Epithelial cell of prostate (primary cell): ENCODE measurements around the gene ERF.
A peak's percentile ranks its signal among the peaks of the same experiment; 100 is the strongest.

Experiments
- DNase-seq: peaks from one replicate; pipeline ENCODE4 v3.0.0-alpha.2; 2011; ENCODE audit warnings: low read depth, low spot score
- H3K27ac ChIP-seq: fragments of 450-650 bp; 2 replicates; pipeline ENCODE4 v1.5.1; 2017; ENCODE audit warnings: mild to moderate bottlenecking

ERF gene

DNA sequence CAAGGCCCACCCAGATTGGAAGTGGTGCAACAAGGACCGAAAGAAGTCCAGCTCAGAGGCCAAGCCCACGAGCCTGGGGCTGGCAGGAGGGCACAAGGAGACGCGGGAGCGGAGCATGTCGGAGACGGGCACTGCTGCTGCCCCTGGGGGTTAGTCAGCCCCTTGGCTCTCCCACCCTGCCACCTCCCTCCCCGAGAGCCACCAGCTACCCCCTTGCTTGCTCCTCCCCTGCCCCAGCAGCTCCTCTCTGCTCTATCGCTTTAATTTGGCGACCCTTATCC lies 32.8 kb upstream of the ERF start:
- DNase-seq = no peak
- H3K27ac ChIP-seq = no peak overlapping the region

DNA sequence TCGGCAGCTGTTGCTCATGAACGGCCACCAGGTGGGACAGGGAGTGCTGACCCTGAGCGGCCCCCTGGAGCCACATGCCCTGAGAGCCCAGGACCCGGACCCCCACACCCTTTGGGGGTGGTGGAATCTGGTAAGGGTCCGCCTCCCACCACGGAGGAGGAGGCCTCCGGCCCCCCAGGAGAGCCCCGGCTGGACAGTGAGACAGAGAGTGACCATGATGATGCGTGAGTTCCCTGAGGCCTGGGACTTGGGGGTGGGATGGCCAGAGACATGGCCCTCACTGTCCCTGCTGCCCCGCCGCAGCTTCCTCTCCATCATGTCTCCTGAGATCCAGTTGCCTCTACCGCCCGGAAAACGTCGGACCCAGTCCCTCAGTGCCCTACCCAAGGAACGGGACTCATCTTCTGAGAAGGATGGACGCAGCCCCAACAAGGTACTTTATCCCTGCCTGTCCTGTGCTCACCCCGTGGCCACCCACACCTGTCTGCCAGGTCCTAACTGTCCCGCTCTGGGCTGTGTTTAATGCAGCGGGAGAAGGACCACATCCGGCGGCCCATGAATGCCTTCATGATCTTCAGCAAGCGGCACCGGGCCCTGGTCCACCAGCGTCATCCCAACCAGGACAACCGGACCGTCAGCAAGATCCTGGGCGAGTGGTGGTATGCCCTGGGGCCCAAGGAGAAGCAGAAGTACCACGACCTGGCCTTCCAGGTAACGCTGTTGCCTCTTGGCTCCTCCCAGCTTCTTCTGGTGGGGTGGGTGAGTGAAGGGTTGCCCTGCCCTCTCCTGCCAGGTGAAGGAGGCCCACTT lies 32.3 kb upstream of the ERF start:
- DNase-seq = no peak
- no peak overlapping the region for H3K27ac ChIP-seq

DNA sequence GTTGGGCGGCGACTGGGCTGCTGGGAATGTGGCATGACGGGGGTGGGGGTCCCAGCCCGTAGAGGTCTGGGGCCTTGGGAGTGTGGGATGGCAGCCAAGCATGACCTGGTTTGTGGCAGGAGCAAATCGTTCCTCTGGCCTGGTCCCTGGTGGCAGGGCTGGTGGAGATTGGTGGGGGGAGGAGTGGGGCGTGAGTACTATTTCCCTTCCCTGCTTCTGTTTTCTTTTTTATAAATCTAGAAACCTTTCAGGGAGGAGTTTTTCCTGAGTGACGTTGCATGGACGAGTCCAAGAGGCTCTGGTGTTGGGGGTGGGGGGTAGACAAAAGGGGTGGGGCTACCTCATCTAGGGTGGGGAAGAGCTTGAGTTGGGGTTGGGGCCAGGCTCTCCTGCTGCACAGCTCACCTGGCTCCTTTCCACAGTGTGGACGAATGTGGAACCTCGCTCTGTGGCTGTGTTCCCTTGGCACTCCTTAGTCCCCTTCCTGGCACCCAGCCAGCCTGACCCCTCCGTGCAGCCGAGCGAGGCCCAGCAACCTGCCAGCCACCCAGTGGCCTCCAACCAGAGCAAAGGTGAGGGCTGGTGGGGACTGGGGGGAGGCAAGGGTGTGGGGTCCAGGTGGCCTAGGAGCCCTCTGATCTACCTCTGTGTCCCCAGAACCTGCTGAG lies 31.6 kb upstream of the ERF start:
- DNase-seq = no peak
- H3K27ac ChIP-seq = no peak overlapping the region

DNA sequence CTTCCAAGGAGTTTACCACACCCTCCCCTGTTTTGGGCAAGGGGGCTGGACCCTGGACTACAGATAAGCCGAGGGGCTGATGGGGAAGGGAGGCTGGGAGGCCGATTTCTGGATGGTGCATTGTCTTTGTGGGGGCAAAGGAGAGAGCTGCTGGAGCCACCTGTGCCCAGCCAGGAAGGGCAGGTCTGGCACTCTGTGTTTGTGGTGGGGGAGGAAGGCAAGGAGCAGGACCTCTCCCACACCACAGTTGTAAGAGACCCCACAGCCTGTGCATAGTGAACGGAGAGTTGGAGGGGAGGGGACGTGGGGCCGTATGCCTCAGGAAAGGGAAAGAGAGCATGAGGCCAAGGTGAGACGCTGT lies 31.0 kb upstream of the ERF start:
- no peak overlapping the region for H3K27ac ChIP-seq
- no peak for DNase-seq

DNA sequence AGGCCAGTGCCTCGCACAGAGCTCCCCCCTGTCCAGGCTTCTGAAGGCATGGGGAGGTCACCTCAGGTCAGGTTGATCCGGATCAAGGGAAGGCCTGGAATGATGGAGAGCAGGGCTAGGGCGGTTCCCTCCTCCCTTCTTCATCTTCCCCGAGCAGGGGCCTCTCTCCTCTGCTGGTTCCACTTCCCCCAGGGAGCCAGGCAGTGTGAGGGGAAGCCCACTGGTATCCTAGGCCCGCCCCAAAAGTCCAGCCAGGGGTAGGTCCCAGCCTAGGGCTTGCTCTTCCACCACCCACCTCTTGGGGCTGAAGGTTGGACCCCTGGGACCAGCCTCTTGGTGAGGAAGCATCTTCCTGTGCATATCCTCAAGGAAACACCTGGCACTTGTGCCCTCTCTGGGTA lies 30.6 kb upstream of the ERF start:
- no peak for DNase-seq
- H3K27ac ChIP-seq = no peak overlapping the region

DNA sequence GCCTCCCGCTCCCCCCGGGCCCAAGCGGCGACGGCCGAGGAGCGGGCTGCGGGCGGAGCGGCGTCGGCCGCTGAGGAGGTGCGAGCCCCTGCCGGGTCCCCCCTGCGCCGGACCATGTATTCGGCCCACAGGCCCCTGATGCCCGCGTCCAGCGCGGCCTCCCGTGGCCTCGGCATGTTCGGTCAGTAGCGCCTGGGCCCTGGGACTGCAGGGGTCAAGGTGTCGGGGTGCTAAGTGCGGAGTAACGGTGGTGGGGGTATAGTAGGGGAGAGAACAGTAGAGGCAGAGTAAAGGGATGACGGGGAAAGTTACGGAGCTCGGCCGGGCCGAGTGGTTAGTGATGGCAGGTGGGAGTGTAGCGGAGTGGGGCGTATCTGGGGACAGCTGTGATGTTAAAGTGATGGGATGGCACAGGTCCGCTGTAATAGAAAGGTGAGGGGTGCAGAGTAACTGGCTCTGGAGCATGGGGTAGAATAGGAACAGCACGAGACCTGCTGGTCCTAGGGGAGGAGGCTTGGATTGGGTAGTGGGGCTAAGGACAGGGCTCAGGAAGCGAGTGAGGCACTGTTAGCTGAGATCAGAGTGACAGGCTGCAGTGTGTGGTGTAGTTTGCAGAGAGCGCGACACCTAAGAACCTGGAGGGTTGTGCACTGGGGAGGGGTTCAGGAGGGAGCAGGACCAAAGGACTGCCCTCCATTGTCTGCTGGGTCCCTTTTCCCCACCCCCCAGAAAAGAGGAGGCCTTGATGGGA lies 29.8 kb upstream of the ERF start:
- DNase-seq = no peak
- H3K27ac ChIP-seq = peak overlapping the region; percentile 86

DNA sequence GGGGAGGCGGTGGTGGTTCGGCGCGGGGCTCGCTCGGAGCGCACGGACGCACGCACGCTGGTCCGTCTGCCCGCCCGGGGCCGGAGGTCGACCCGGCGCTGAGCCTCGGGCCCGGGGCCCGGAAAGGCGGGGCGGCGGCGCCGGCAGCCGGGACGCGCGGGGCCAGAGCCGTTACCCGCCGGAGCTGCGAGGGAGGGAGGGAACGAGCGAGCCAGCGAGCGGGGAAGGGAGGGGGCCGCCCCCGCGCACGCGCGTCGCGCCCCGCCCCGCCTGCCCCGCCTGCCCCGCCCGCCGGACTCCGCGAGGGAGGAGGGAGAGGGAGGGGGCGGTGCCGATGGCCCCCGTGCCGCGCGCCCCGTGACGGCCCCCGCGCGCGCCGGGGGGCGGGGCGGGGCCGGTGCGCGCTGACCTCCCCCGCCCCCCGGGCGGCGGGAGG lies 29.2 kb upstream of the ERF start:
- peak overlapping the region; percentile 86 for H3K27ac ChIP-seq

DNA sequence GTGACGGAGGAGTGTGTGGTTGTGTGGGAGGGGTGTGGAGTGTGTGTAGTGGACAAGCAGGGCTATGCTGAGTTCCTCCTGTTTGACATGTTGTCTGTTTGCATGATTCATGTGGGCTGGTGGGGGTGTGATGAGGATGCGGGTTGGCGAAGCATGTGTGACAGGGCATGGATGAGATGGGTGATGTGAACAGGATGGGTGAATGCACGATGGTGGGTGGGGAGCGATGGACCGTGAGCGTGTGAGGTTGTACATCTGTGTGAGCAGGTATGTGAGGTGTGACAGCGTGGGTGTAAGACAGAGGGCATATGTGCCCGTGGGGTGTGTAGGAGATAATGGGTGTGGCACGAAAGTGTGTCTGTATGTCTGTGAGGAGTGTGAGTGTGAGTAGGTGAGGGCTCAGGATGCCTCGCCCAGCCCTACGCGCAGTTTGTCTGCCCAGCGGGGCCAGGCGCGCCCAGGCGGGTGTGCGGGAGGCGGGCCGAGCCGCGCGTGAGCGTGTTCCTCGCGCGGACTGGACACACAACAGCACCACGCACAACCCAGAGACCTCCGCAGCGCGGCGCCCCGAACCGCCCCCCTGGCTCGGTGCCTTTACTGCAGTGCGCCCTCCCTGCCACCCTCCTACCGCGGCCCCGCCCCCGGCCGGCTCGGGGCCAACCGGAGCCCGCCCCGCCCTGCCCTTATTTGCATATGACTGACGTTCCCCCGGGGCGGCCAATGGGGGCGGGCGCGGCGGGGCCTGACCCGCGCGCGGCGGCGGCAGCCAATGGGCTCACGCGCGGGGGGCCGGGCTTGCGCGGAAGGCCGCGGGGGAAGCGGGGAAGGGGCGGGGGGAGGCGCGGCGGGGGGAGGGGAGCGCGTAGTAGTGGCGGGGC lies 28.5 kb upstream of the ERF start:
- peak overlapping the region; percentile 86 for H3K27ac ChIP-seq
- DNase-seq = peak; percentile 80

More for the DNA sequence above, 29.2 kb upstream of the ERF start:
- DNase-seq = no peak

DNA sequence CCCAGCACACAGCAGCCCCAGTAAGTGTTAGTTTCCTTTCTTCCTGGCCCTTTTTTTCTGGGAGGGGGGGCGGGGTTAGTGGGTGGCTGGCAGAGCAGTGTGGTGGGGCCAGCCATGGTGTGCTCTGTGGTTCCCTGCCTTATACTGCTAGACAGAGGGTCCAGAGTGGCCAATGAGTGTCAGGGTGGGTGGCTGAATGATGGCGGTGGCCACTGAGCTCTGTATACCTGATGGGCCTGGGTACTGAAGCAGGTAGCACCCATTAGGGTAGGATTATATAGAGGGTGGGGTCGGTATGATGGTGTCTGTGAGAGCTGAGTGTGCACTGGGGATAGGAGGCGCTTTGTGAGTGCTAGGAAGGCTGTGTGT lies 27.9 kb upstream of the ERF start:
- H3K27ac ChIP-seq = peak overlapping the region; percentile 86
- no peak for DNase-seq

DNA sequence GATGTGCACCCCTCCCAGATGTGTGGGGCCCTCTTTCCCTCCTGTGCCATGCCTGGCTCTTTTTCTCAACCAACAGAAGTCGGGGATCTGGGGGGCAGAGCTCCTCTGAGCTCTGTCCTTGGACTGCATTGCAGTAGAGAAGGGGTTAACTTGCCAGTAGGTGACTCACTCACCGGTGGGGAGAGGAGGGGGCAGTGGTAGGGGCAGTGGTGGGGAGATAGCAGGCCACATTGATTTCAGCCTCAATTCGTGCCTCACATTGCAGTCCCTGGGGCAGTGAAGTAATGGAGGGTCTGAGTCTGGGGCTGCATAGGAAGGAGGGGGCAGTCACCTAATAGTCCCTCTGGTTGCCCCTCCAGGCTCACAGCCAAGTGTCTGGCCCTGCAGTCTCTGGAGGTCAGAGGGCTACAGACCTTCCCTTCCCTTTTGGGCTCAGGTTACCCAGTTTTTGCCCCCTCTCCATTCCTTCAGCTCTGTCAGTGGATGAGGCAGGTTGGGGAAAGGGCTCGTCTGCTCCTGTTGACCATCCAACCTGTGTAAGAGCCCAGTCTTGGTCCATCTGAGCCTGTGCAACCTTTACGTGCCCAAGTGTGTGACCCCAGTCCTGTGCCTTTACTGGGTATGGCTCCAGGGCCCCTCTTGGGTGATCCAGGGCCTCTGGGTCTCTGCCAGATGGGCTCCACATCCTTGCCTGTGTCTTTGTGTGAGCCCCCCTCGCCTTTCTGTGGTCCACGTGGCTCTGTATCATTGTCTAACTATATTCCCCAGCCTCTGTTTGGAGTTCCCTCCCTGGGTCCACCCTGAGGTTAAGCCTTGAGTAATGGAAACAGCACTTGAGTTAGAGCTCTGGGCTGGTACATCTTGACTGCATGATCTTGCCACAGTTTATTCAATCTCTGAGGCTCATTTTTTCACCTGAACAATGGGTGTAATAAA lies 27.2 kb upstream of the ERF start:
- peak overlapping the region; percentile 86 for H3K27ac ChIP-seq
- DNase-seq = no peak

DNA sequence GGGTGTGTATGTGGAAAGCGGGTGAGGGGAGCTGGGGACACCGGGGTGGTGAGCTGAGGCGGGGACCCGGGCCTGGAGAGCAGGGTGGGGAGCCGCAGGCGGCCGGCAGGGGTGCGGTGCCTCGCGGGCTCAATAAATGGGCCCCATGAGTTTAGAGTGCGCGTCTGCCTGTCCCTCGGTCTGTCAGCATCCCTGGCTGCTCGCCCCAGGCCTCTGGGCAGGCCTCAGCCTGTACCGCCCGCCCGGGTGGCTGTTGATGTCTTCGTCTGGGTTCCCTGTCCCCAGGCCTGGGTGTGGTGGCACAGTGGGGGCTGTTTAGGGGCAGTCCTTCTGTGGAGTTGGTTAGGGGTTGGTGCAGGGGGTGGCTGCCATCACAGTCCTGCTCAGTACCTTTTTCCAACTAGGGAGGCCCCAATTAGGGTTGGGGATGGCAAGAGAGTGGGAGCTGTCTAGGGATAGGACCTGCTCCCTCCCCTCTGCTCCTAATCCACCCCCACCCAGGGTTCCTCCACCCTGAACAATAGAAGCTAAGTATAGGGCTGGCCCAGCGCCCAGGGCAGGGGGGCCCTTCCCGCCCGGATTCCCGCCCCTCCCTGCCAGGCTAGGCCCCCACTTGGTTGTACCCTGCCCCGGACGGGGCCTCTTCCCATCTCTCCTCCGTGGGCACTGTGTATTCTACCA lies 26.4 kb upstream of the ERF start:
- peak overlapping the region; percentile 86 for H3K27ac ChIP-seq
- no peak for DNase-seq

DNA sequence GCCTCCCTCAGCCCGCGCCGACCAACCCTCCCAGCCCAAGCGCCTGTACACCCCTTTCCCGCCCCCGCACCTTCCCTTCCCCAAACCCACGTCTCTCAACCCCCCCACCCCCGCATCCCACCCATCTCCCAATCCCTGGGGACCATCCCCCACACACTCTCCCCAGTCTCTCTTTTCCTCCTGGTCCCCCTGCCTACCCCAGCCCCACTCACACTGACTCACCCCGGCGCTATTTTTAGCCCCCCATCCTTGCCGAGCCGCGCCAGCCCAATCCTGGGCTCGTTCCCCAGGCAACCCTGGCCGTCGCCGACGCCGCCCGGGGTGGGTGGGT lies 25.9 kb upstream of the ERF start:
- peak overlapping the region; percentile 86 for H3K27ac ChIP-seq
- DNase-seq = no peak

DNA sequence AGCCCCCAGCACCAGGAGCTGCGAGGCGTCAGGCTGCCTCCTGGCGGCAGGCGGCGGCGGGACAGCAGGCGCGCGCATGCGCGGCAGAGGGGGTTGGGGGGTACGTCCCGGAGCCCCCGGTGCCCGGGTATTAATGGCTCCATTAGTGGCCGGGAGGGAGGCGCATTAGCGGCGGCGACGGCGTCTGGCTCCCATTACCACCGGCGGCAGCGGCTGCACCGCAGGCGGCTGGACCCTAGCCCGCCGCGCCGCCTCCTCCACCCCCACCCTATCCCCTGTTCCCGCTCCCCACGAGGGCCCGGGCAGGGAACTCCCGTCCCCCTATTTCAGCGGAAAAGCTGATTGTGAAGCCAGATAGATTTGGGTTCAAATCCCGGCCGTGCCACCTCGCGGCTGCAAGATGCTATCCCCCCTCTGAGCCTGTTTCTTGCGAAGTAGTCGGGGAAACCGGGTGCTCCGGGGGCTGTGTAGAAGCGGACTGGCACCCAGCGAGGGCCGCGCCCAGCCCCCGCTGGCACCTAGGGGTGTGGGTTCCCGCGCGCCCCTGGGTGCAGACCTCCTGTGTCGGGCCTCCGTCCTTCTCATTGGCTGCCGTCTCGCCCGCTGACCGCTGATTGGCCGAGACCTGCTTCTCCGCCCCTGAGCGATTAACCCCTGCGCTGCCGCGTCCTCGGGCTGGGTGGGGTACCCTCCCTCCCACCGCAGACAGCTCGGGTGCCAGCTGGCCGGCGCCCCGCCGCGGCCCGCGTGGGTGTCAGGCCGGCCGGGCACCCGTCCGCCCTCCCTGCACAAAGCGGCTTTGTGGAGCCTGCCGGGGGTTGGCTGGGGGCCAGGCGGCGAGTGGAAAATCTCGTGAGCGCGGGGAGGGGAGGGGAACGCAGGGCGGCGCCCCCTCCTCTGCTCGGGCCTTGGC lies 25.2 kb upstream of the ERF start:
- peak overlapping the region; percentile 86 for H3K27ac ChIP-seq
- no peak for DNase-seq

DNA sequence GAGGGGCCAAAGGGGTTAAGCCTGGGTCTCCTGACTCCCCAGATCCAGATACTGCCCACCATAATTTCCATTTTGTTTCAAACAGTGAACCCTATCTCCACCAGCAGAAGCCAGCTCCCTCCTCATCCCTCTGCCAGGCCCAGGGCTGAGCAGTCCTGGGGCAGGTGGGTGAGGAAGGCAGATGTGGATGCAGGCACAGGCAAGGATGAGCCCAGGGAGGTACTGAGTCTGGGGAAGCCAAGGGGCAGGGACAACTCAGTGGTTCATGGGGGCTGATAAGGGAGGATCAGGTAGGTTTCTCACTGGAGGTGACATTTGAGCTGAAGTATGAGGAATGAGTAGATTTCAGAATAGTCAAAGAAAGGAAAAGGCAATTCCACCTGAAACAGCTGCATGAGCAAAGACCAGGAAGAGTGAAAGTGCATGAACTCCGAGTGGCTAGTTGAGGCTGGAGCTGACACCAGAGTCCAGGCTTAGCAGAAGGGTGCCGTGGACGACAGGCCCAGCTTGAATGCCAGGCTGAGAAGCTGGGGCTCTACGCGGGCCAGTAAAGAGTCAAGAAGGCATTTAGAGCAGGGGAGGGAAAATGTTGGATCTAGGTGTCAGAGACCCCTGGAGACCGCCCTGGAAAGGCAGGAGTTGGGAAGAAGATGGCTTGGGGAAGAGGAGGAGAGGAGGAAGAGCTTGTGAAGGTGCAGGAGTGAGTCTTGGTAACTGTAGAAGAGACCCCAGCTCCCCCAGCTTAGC lies 24.4 kb upstream of the ERF start:
- no peak for DNase-seq
- H3K27ac ChIP-seq = peak overlapping the region; percentile 86

DNA sequence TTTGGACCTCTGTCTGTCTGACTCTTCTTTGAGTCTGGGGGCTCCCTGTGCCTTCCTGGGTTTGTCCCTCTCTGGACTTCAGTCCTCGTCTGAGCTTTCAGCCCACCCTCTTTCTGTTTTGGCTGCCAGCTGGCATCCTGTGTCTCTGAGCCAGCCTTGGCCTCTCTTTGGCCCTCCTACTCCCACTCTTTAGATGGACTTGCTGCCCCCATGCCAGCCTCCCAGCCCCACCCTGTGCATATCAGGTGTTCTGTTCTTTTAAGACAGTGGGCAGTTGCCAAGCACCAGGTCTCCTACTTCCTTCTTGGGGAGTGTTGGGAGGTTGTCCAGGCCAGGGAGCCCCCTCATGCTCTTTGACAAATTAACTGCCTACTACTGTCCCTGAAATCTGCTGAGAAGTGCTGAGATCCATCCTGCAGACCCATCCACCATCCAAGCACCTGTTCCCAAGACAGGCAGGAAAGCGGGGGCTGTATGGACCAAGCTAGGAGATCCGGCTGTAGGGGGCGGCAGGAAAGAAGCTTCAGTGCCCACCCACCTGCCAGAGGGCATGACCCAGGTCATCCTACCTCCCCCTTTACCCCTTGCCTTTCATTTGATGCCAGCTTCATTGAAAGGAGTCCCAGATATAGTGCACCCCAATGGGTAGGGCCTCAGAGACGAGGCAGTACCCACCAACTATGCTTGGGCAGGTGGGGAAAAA lies 23.7 kb upstream of the ERF start:
- H3K27ac ChIP-seq = peak overlapping the region; percentile 86
- DNase-seq = no peak

DNA sequence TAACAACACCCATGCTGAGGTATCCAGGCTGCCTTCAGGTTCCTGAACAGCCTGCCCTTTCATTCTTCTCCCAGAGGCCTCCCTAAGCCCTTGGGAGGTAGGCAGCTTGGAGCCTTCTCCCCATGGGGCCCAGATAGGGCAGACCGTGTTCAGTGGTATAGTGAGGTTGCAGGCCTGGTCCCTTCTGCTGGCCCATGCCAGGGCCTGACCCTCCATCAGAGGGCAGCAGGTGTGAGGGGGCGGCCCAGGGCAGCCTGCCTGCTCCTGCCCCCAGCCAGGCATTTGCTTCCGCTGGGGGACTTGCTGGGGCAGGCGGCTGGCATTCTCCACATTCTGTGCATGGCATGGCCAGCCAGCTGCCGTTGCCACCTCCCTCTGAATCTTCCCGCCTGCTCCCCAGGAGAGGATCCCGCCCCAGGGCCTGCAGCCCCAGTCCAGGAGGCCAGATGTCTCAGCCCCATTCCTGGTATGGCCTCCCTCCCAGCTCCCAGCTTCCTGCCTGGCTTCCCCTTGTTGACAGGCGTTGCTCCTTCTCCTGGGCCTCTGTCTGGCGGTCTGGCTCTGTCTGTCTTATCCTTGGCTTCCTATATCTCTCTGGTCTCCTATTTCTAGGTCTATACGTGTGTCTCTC lies 23.0 kb upstream of the ERF start:
- no peak for DNase-seq
- H3K27ac ChIP-seq = peak overlapping the region; percentile 86
